HG02973 (cell line): Measurements from ENCODE around the gene SRP14.
"Not testable (repeated sequence)": the region's sequence is repeated elsewhere in the genome, so short reads cannot be mapped to it uniquely, and the experiment has no call there.

Source experiments
- ATAC-seq: cut with Tn5 transposase; IDR thresholded peaks from one replicate; pipeline ENCODE4 v1.9.1; 2021; ENCODE audit warnings: moderate library complexity; ENCODE audit not compliant: unreplicated experiment

Gene SRP14

DNA sequence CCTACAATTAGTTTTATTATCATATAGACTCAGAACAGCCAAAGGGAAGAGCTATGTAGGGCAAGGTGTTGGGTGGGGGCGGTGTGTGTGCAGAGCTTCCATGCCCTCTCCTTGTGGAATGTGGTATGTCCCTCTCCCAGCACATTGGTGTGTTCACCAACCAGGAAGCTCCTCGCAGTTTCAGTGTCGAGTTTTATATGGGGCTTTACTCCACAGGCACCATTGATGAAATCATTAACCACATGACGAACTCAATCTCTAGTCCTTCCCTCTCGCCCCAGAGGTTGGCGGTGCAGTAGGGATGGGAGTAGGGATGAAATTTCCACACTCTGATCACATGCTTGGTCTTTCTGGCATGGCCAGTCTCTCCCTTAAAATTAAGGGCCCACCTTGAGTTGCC lies 13.6 kb upstream of the SRP14 start:
- no peak for ATAC-seq

DNA sequence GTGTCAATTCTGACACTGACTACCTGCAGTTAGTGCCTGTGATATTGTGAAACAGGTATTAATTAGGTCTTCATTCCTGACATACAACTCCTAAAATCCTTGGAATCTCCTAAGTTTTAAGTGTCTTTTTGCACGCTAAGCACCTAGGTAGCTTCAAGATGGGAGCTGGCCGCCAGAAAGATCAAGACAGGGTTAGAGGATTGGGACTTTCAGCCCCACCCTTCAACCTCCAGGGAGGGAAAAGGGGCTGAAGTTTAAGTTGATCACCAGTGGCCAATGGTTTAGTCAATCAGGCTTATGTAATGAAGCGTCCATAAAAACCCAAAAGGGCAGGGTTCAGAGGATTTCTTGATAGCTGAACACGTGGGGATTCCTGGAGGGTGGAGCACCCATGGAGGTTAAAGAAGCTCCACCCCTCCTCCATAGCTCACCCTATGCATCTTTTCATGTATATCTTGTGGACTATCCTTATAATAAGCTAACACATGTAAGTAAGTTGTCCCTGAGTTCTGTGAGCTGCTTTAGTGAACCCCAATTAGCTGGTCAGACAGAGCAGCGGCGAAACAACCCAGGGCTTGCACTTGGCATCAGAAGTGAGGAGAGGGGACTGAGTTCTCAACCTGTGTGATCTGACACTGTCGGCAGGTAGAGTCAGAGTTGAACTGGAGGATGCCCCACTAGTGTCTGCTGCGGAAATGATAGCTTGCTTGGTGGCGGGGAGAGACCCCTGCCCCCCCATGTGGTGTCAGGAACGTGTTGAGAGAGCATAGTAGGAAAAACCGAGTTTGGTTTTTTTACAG lies 12.8 kb upstream of the SRP14 start:
- ATAC-seq = no peak

DNA sequence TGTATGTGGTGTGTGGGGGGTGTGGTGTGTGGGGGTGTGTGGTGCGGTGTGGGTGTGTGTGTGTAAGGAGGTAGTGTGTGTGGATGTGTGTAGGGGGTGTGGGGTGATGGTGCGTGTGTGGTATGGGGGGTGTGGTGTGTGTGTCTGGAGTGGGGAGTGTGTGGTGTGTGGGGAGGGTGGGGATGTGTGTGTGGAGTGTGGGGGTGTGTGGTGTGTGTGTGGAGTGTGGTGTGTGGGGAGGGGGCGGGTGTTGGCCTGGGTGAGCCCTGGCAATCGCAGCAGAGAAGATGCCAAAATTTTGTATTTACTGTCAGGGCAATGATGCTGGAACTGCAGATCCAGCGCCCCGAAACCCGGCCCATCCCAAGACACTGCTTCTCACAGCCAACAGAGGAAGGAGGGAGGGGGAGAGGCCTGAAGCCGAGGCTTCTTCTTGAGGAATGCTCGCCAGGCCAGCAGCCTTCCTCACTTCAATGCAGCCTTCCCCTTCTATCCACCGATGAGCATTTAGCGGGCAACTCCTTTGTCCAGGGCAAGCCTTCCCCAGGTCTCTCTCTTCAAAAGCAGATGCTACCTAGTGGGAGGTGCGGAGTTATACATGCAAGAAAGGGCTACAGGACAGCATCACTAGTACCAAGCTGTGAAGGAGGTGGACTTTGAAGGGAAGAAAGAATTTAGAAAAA lies 11.9 kb upstream of the SRP14 start:
- no peak for ATAC-seq

DNA sequence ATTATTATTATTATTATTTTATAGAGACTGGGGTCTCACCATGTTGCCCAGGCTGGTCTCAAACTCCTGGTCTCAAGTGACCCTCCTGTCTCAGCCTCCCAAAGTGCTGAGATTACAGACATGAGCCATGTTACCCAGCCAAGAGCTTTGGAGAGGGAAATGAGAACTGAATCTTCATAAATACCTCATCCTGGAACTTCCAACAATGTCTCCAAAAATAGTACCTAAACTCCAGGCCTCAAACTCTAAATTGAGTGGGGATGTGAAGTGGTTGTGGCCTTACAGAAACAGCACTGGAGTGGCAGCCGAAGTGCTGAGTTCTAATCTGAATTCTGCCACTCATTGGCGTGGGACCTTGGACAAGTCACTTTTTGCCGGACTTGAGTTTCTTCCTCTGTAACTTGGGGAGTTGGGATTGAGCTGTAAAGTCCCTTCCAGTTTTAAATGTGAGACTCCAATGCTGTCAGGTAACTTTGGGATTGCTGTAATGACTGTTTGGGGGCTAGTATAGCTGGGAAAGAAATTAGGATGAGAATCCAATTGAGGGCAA lies 10.0 kb upstream of the SRP14 start:
- no peak for ATAC-seq

DNA sequence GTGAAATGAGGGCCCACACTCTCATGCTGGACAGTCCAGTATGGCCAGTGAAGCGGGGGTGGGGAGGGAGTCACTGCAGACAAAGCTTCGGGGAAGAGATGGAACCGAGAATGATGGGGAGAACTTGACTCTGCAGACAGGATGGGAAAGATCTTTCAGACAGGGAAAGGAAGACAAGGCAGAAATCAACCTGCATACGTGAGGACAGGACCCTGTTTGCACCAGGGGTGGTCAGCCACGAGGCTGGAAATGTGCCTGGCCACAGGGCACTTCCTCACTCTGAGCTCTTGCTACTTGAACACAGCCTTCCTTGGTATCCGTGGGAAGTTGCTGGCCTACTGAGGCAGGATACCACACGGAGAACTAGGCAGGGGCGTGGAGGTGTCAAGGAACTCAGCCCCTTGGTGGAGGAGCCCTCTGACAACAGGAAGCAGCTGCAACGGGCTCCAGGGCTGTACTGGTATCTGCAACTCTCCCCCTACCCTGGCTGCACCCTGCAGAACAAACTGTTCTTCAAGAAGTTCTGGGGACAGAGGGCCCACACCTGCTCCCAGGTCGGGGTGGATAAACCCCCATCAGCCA lies 9.3 kb upstream of the SRP14 start:
- no peak for ATAC-seq

DNA sequence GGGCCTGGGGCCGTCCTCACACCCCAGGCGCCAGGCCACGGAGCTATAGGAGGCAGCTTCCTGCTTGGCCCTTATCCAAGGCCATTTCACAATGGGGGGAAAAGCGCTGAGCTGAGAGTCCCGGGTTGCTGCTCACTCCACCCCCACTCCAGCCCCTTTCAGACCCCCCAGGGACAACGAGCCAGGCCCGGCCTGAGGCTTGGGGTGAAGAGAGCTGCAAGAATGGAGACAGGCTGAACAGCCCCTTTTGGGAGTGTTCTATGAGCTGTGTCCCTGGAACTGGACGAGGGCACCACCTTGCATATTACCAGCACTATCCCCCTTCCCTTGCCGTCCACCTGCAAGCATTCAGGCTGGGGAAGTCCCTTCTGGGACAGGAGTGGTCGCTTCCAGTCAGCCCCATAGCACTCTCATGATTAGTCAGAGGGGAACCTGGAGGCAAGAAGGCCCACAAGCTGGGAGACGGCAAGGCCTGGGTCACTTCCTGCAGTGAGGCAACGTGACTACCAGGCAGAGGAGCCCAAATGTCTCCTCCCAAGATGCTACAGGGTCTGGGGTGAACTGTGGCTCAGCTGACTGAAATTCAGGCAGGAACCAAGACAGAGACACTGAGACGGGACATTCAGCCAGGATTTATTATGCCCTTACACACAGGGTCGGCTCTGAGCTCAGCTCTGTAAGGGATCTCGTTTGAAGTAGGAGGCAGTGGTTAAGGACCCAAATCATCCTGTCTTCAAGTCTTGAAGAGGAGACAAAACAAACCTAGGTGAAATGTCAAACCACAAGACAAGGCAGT lies 8.6 kb upstream of the SRP14 start:
- ATAC-seq = peak; percentile 42

DNA sequence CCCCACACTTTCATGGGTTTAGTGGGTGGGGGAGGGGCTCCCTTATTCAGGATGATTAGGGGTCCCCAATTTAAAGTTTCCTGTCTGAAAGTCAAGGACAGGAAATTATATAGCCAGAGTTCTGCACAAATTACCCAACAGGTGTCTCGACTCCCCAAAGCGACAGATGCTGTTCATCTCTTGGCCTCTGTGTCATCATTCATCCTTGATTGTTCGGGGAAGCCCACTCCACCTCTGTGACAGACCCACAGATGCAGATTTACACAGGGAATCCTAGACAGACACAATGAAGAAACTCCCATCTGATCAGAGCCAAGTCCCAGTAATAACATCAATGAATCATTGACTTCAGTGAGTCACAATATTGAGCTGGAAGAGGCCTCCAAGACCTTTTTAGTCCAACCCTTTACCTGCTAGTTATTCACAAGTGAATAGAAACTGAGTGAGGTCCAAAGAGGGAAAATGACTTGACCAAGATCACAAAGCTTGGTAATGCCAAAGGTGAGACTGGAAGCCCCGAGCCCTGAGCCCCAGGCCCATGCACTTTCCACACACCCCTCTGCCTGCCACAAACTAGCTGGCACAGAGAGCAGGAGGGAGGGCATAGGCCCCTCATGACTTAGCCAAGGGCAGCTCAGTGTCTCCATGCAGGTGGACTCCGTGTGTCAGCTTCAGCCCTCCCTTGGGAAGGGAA lies 7.9 kb upstream of the SRP14 start:
- ATAC-seq = no peak

DNA sequence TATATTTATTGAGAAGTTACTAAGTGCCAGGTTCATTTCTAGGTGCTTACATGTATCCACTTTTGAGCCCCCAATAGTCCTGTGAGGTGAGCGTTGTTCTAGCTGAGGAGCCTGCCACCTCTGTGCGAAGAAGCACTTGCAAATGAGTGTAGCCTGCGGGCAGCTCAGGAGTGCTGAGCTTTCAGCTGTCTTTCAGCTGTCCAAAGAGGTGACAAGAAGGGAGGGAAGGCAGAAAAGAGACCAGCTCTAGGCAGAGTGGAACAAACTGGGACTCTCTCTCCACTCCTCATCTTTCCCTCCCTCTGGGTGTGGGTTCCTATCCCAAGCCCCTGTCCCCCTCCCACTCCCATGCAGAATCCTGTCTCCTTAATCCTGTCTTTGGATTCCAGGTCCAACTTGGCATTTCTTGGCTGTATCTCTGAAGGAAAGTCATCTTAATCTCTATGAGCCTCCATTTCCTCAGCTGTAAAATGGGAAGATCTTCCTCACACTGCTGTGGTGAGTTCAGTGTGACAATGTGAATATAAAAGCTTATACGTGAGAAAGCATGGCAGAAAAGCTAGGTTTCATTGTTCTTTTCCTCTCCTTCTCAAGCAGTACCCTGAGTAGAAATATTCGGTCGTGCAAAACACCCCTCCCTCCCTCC lies 6.7 kb upstream of the SRP14 start:
- peak; percentile 25 for ATAC-seq

DNA sequence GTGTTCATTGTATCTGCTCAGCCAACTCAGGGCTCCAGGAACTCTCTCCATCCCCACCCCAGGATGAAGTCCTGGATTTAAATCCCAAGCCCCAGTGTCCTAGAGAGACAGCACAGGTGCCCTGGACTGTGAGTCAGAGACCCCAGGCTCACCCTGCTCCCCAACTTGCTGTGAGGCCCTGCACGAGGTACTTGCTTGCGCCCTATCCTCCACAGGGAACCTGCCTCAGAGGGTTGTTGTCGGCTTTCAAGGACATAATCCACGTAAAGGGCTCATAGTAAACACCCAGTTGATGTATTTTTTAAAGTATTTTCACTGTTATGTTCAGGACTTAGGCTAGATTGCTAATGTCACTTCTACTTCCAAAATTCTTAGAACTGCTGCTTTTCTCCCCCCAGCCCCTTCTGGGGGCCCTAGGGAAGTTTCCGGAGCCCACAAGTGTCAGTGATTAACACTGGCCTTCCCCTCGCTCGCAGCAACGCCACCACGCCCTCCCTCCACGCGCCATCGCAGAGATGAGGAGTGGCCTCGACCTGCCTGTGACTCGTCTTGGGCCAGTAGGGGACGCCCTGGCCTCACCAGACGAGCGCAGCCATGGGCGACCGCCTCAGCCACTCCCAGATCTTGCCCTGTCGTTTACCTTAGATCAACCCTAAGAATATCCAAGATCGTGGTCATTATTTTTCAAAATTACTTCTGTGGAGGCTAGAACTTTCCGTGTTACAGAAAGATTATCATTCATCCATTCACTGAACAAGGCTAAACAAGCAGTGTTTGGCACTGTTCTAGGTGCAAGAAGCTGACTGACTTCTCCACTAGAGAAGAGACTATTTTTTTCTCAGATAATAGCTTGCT lies 6.0 kb upstream of the SRP14 start:
- peak; percentile 73 for ATAC-seq

DNA sequence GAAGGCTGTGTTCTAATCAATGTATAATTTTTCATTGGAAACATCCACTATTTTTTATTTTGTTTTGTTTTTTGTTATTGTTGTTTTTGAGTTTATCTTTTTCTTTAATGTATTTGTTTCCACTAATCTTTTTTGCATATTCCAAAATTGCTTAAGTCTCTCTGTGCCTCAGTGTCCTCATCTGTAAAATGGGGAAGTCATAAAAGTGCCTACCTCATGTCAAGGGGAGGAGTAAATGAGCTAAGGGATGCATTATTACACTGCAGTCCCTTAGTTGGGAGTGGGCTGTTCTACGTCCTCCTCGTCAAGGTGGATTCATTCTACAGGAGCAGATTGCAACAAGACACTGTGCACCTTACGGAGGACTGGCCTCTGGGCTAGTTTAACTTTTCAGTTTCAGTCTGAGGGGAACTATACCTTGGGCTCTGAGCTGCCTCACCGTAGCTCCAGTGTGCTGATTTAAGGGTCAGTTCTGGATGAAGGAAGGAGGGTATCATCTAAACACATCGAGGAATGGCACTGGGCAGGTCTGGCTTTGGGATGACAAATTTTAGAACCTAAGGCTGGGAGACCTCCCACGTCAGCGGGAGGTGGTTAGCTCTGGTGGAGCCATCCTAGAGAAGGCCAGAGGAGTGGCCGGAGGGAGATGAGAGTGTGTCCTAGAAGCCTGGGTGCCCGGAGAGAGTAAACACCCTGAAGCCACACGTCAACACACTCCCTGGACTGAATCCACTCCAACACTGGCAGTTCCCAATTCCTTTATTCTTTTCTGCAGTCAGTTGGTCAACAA lies 5.1 kb upstream of the SRP14 start:
- ATAC-seq = no peak

DNA sequence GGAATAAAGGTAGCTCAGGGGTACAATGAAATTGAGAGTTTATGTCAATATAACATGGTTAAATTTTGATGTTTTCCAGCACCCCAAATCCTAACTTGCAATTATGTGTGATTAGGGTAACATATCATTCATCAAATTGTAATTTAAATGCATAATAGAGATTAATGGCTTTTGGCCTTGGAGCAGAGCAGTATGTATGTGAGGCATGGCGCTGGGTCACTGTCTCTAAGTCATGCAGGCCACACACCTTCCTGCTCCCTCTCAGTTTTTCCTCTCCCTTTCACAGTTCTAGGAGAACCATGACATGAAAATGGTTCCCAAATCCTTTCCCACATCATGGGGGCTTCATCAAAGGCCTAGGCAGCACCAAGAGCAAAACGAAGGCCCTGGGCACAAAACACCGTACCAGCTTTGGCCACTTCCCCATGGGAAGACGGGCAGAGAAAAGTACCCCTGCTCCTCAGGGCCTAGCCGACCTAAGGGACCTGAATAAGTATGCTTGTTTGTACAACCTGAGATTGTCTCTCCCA lies 3.9 kb upstream of the SRP14 start:
- no peak for ATAC-seq

DNA sequence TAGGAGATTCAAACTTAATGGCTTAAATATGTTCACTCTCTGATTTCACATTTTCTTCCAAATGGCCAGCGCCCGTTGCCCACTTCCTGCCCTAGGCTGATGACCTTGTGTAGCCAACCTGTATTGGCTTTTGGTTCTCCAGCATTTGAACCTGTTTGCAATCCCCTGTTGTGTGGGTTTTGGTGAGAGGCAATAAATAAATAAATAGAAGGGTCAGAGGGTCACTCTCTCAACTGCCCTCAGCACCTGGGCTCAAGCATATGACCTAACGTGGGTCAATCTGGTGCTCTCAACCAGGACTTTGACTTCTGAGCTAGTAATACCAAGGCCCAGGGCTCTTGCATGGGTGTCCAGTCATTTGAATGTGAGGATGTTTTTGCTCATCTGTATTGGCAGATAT lies 1.8 kb upstream of the SRP14 start:
- no peak for ATAC-seq

DNA sequence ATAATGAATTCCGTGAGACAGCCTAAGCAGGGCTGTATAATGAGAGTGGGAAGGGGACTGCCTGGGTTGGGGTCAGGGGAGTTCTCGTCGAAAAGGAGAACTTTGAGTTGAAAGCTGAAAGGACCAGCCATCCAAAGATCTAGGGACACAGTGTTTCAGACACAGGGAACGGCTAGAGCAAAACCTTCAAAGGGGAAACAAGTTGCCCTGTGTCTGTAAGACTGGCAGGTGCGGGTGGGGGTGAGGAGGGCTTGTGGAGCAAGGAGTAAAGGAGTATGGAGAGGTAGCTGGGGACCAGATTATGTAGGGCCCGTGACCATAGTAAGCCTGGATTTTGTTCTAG lies 1.3 kb upstream of the SRP14 start:
- ATAC-seq = no peak

DNA sequence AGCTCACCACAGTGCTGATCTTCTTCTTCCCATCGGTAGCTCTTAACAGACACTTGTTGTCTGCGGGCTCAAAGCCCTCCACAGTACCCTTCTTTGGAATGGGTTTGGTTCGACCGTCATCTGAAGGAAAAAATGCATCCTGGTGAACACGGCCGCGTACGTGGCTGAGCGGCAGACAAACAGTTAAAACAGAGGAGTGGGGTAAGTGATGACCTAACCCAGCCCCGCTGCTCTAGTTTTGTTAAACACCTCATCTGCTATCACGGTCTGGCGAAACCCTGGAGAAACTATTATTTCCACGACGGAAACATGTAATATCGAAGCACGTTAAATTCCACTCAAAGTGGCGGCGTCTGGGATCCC lies 725 bp downstream of the SRP14 start:
- ATAC-seq = no peak

DNA sequence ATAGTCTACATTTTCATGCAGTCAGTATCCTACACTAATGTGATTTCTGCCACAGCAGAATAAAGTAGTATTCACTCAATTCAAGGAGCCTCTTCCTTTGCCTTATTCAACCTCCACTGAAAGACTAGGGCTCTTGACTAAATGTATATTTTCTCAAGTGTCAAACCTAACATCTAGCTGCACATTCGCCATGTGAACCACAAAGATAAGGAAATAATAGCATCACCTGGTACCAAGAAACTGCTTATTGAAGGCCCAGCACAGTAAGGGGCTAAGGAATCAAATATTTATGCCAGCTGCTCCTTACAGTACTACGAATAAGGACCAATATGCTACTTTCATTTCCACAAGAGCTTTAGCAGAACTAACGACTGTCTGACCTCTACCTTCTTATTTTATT lies 1.3 kb downstream of the SRP14 start:
- no peak for ATAC-seq

DNA sequence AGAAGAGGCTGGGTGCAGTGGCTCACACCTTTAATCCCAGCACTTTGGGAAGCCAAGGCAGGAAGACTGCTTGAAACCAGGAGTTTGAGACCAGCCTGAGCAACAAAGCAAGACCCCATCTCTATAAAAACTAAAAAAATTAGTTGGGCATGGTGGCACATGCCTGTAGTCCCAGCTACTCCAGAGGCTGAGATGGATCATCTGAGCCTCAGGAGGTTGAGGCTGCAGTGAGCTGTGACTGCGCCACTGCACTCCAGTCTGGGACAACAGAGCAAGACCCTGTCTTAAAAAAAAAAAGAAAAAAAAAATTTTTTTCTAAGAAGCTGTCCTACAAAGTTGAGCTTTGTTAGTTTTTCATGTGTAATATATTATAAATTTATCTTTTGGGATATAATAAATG lies 3.8 kb downstream of the SRP14 start:
- not testable (repeated sequence) for ATAC-seq

DNA sequence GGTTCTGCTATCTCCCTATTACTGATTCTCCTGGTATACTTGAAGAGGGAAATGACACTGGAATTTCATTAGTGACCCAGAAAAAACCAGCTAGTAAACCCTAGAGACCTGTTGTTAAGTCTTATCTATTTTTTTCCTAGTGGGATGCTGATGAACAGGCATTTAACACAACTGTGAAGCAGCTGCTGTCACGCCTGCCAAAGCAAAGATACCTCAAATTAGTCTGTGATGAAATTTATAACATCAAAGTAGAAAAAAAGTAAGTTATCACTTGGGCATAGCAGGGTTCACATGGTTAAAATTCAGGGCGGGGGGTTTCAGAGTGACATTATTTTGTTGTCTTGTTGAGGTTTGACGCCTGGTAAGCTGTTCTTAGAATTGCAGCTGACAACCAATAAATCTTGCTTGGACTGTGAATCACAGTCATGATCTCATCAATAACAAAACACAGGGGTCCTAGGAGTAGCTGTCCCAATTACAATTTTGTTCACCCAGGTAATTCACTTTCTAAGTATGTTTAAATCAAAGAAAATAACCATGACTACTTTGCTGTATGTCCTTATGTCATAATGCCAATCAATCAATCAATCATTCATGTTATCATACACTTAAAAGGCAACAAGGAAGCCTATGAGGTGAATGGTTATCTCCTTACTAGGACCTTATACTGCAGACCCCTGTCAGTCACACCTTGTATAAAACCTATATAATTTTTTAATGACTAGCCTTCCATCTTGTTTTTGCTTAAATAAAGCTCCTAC lies 4.6 kb downstream of the SRP14 start:
- no peak for ATAC-seq
